Fibroblast of skin of back (primary cell): Measurements from ENCODE around the gene COA5.
"Not testable (repeated sequence)": the region's sequence is repeated elsewhere in the genome, so short reads cannot be mapped to it uniquely, and the experiment has no call there.

ENCODE experiments used
- DNase-seq: peaks from one replicate; pipeline ENCODE4 v3.0.0-alpha.2; 2013

COA5 gene

DNA sequence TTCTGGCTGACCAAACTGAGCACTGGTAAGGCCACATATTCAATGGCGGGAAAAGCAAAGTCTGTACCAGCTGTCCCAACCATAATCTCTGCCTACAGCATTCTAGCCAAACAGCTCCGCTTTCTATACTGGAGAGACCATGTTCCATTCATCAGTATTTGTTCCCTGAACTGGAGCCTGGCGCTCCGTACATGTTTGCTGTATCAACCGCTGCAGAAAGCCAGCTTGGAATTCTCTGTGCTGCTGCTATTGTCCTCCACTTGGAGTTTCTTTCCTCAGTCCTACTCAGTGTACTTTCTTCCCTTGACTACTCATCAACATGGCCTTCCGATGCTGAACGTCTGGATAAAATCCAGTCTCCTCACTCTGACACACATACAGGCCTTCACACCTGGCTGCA, 1.9 kb downstream of the COA5 start:
- no peak for DNase-seq

DNA sequence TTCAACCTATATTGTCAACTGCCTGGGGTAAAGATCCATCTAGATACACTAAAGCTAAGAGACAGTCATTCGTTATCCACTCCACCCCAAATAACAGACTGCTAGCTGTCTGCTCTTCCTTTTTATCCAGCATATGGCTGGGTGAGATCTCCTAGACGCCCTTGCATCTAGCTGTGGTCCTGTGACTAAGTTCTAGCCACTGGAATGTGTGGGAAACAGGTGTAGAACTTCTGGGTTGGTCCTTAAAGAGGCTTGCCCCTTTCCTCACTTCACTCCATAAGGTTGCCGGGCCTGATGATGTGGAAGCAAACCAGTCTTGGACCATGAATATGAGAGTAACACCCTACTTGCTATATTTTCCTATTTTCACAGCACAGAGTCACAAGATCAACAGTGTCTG, 3.2 kb downstream of the COA5 start:
- DNase-seq = no peak

DNA sequence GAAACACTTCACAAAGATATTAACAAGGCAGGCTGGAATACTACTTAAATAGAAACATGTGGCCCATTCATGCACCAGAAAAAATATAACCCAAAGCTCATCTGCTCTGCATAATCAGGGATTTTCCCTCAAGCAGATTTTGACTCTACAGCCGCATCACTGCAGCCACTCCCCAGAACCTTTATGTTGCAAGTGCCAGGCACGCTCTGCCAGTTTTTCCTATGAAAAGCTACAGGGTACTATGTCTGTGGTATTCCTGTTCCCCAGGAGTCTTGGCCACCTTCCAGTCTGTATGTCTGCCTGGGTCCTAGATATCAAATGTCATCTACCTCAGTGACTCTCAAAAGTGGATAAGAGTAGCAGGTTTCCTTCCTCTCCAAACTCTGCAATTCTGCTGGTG, 3.8 kb downstream of the COA5 start:
- no peak for DNase-seq

DNA sequence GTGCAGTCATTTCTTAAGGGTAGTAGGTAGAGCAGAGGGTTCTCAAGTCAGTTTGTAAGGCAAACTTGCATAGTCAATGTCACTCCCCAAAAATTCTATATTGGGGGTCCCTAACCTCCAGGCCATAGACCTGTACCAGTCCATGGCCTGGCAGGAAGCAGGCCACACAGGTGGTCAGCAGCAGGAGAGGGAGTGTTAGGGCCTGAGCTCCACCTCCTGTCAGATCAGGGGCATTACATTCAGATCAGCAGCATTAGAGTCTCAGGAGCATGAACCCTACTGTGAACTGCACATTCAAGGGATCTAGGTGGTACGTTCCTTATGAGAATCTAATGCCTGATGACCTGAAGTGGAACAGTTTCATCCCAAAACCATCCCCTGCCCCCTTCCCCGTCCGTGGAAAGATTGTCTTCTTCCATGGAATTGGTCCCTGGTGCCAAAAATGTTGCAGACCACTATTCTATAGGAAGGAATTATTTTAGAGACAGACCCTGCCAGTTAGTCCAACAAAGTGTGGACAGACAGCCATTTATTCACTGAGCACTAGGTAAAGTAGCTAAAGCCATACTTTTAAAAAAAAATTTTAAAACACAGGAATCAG, 6.7 kb downstream of the COA5 start:
- peak; percentile 29 for DNase-seq

DNA sequence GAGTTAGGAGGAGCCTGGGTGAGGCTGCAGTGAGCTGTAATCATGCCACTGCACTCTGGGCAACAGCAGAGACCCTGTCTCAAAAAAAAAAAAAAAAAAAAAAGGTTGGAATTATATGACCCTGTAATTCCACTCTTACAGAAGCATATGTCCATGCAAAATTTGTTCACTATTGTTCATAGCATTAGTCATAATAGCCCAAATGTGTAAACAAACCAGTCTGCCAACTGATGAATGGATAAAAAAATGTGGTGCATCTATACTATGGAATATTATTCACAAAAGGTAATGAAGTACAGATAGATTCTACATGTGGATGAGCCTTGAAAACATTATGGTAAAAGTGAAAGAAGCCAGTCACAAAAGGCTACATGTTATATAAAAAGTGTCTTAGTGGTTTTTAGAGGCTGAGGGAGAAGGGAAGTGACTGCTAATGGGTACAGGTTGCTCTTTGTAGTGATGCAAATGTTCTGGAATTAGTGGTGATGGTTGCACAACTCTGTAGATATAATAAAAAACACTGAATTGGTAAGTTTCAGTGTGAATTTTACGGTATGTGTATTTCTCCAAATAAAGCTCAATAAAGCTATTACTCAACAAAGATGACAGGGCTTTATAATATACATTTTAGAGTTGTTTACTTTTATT, 9.4 kb downstream of the COA5 start:
- DNase-seq = peak; percentile 20

DNA sequence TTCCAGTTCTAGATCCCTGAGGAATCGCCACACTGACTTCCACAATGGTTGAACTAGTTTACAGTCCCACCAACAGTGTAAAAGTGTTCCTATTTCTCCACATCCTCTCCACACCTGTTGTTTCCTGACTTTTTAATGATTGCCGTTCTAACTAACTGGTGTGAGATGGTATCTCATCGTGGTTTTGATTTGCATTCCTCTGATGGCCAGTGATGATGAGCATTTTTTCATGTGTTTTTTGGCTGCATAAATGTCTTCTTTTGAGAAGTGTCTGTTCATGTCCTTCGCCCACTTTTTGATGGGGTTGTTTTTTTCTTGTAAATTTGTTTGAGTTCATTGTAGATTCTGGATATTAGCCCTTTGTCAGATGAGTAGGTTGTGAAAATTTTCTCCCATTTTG, 13.6 kb downstream of the COA5 start:
- not testable (repeated sequence) for DNase-seq

DNA sequence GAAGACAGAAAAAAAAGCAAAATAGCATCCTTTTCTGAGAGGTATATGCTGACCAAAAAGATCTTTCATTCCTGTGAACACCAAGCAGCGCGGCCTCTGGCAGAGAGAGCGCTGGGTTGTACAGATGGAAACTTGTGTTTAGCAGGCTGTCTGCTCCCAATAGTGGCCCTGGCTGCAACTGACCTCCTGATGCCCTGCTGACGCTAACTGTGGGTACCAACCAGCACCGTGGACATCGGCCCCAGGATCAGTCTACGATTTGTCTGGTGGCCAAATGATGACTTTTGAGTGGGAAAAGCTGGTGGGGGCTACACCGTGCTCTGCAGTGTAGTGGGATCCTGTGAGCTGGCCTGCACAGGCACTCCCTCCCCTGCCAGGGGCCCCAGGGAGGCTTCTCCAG, 15.7 kb downstream of the COA5 start:
- no peak for DNase-seq

DNA sequence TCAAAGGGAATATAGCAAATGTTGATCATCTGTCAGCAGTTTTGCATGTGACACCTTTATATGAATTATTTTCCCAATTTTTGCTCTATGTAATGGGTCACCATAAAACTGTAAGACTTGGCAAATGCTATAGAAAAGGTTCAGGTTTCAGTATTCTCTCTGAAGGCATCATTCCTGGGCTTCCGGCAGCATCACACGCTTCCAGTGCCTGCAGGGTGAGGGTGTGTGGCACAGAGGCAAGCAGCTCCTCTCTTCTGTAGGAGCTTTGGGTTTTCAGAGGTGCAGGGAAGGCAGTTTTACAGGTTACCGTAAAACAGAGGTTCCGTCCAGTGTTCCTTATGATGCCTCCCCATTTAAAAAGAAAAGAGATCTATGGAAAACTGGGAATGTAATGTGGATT, 18.8 kb downstream of the COA5 start:
- no peak for DNase-seq

DNA sequence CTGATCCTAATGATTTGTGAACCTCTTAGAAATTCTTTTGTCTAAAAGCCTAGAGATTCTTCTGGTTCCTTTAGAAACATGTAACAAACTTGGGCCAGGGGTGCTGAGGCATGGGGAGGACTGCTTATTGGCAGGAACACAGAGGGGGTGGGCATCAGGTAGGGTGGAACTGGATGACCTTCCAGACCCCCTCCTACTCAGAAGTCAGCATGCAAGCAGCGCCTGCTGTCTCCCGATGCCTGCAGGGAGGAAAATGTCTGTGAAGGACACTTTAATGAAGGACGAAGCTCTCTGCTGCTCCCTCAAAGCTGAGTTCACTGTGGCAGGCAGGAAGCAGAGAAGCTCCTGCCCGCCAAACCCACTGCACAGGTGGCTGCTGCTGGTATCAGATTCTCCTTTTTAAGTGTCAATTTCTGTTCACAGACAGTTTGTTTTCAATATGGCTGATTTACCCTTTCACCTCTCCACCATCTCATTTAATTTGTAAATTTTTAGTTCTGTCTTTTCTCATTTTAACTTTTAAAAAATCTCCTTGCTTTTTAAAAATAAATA, 19.4 kb downstream of the COA5 start:
- DNase-seq = no peak

DNA sequence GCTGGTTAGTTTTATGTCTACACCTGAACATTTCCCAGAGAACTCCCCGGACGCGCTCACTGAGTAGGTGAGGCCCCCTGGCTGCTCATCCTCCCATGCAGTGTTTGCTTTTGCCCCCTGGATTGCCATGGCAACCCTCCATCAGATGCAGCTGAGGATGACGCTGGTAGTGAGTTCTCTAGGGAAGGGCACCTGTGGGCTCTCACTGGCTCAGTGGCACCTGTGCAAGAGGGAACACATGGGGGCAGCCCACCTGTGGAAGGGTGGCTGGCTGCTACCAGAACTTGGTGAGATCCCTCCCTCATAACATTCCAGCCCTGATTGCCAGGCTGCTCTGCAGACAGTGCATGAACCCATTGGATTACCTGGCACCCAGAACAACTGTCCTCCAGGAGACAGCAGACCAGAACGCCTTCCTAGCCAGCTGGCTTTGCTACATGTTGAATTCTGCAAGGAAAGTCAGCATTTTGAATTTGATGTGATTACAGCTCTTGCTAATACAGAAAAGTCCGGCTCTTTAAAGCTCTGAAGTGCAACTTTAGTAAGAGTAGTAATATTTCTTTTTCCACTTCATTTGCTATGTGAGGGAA, 21.7 kb downstream of the COA5 start:
- DNase-seq = no peak

DNA sequence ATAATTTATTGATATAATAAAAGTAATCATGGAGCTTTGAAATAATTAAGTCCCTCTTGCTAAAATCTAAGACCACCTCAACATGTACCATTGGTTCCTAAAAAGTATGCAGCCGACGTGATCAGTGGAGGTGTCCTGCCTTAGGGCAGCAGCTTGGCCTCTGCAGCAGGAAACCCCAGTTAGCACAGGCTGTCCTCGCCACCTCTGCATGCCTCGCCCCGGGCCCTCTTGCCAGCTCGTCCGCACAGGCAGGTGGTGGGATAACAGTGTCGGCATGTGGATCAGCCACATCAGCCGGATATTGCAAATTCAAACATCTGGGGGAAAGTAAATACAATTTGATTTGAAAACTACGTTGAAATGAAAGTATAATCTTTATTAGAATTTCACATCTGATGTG, 22.9 kb downstream of the COA5 start:
- DNase-seq = no peak

DNA sequence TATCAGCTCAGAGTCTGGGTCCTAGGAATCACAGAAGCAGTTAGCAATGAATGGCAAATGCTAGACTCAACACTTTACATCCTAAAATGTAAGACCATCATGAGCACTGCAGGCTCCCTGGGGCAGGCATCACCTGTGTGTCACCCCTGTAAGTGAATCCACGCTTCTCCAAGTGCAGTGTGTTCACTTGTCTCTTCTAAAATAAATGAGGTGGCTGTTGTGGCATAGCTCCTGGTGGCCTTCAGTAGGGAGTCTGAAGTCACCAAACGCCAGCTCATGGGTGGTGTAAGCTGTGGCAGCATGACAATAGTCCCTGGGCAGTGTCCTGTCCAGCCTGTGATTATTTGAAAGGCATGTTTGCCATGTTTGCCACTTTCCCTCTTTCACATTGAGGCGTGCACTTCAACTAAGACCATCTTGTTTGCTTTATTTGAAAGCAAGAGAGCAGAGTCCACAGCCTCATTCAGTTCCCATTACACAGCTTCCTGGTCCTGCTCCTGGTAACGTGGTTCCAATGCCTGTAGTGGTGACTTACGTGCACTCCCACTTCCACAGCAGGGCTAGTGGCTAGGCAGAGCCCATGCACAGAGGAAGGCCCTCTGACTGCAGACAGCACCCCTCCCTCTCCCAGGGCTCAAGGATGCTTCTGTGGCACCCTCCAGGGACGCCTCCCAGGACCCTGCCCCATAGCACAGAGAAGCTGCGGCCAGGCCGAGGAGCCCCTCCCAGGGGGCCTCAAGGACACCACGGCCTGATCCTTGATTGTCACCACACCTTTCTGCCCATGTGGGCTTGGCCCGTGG, 24.3 kb downstream of the COA5 start:
- no peak for DNase-seq

DNA sequence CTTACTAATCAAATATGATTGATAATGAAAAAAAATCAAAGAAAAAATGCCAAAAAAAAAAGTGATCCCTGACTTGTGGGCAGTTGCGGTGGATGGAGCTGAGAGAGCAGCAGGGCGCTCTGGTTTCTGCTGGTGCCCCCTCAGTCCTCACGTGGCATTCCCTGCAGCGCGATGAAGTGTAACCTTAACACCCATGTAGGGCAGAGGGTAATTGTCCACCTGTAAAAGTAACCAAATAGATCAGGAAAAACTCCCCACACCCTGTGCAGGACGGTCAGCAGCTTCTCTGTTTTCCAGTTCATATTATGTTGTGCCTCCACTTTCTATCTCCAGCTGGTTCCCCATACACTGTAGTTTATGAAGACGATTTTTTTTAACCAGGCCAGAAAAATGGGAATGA, 25.0 kb downstream of the COA5 start:
- DNase-seq = no peak

DNA sequence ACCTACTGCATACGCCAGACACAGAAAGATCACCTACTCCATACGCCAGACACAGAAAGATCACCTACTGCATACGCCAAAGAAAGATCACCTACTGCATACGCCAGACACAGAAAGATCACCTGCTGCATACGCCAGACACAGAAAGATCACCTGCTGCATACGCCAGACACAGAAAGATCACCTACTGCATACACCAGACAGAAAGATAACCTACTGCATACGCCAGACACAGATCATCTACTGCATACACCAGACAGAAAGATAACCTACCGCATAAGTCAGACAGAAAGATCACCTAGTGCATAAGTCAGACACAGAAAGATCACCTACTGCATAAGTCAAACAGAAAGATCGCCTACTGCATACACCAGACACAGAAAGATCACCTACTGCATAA, 25.8 kb downstream of the COA5 start:
- no peak for DNase-seq

DNA sequence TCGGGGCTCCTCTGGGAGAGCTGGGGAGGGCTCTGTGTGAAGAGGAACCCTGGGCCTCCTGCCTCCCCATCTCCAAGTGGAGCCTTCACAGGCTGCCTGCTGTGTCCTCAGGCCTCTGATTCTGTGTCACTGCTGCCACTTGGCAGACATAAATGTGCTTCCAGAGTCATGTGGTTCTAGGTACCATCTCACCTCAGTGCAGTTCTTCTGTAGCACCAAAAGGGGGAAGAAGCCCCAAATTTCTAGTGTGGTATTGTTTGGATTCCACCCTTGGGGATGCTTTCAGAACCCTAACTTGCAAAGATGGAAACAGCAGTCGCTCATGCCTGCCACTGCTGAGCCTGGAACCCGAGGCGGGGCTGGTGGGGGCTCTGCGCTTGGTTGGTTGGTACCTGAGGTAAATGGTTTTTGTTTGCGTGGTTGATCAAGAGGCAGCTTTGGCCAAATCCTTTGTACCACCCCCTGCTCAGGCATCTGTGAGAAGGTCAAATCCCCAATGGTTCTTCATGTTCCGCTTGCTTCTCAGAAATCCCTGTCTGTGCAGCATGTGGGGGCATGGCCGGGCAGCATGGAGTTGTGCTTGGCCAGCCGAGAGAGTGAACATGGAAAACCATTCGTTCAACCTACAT, 27.5 kb downstream of the COA5 start:
- no peak for DNase-seq

DNA sequence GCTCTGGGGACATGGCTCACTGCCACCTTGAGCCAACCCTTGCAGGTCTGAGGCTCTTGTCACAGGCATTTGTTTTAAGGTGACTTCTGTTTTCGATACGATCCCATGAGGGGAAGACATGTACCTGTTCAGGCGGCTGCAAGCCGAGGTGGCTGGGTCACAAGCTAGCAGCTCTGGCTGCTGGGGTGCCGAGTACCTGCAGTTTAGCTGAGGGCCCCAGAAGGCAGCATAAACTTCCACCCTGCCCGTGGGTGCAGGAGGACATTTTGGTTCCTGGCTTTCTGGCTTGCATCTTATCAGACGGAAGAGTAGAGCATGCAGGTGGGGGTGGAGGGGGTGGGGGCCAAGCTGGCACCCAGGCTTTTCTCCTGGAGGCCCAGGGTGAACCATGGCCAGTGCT, 28.4 kb downstream of the COA5 start:
- DNase-seq = no peak

DNA sequence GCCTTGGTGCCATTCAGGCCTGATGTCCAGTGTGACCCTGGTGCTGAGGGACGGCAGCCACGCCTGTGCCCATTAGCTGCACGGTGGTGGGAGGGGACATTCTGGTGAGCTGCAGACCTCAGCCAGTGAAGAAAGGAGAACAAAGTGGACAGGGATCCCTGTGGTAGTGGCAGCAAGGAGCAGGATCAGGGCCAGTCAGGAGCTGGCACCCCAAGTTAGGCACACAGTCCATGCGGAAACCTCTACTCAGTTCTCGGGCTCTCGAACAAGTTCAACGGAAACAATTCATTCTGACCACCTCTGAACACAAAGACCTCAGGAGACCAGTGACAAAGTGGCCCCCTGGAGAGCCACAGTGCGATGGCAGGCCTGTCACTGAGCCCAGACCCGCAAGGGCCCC, 30.1 kb downstream of the COA5 start:
- no peak for DNase-seq

DNA sequence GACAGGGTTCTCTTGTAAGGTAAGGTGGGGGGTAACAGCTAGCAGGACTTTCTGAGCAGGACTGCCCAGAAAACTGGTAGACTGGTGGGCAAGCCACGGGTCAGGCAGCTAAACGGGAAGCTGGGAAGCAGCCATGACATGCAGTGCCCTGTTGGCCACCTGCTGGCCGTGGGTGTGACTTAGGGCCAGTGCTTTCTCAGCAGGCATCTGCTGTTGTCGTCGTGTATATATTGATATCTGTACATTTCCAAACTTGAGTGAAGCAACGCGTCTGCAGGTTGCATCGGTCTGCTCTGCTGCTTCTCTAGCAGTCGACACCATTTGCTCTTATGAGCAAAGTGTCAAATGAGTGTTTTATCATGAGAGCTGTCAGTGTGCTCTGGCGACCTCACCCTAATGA, 31.0 kb downstream of the COA5 start:
- no peak for DNase-seq

DNA sequence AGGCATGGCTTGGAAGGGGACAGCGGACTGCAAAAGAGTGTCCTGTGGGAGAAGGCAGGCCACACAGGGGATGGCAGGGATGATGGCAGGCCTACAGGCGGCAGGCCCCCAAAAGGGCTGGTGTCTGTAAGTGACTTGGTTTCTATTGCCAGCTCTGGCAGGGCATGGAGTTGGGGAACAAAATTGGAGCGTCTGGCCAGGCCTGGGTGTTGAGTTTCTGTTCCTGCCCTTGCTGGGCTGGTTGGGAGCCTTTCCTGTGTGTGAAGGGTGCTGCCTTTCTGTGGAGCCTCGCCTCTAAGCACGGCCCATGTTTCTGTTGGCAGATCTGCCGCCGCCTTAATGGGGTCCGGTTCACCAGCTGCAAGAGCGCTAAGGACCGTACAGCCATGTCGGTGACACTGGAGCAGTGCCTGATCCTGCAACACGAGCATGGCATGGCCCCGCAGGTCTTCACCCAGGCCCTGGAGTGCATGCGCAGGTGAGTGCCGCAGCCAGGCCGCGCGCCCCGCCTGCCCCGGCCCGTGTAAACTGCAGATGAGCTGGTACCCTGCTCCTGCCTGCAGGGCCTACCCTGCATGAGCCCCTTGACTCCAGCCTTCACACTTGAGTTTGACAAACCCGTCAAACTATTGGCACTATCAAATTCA, 31.5 kb downstream of the COA5 start:
- no peak for DNase-seq

DNA sequence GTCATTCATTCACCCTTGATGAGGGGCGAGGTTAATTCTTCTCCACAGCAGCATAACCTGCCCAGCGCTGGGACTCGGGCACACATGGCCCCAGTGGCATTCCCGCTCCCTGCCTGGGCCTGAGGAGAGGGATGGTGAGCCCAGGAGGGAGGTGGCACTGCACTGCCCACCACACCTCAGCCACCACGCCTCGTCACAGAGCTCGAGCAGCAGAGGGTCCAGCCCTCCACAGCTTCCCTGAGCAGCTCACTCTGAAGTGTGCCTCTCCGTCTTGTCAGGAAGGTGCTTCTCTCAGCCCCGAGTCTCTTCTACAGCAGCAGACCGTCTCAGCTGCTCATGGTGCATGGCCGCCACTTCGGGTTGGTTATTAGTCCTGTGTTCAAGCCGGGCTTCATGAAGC, 34.9 kb downstream of the COA5 start:
- no peak for DNase-seq

DNA sequence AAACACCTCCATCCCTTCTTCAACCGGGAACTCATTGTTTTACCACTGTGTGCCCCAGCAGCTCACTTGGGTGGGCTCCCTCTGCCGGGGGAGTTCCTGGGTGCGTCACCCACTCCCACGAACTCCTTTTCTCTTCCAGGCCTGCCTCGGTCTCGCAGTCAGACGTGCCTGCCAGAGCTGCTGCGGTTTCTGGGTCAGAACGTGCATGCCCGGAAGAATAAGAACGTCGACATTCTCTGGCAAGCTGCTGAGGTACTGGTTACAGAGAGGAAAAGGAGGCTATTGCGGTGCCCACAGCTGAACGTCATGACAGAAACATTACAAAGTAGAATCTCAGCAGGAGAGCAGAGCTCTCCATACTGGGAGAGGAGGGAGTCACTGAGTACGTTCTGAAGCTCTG, 35.6 kb downstream of the COA5 start:
- DNase-seq = no peak

DNA sequence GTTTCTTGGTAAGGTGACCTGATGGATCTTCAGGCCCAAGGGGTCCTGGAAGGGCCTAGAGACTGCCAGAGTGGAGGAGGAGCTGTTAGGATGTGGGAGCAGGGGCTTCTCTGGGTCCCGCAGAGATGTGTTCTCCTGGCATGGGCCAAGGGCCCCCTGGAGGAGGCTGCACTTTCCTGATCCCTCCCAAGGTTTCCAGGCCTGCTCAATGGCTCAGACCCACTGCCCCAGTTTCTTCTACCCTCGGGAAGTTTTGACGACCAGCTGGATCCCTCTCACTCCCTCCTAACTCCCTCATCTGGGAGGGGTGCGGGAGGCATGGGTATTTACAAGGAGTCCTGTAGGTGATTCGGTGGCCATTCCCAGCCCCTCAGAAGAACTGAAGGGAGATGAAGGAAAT, 36.1 kb downstream of the COA5 start:
- no peak for DNase-seq
